WI38 (cell line): ENCODE data around the gene GPRC5D.

Source experiments
- H3K4me3 ChIP-seq: 2 replicates; pipeline ENCODE4 v1.5.1; 2011; ENCODE audit warnings: low read depth, mild to moderate bottlenecking, control low read depth, low read length
- CTCF ChIP-seq: IDR thresholded peaks from 2 replicates; pipeline ENCODE4 v1.5.1; 2012; ENCODE audit warnings: low read depth, mild to moderate bottlenecking, control low read depth, low read length

GPRC5D gene

GRCh38 chr12:12925388-12925787 is 26.6 kb downstream of the GPRC5D start:
- TF ChIP-seq CTCF: no peak
- H3K4me3 ChIP-seq: no peak overlapping the region

GRCh38 chr12:12924169-12924568 is 27.8 kb downstream of the GPRC5D start:
- TF ChIP-seq CTCF: no peak
- H3K4me3 ChIP-seq: no peak overlapping the region

- H3K4me3 ChIP-seq: no peak overlapping the region
- TF ChIP-seq CTCF: no peak
These were observed 29.0 kb downstream of the GPRC5D start for GRCh38 chr12:12922978-12923377.

GRCh38 chr12:12922191-12922616 is 29.8 kb downstream of the GPRC5D start:
- no peak overlapping the region for H3K4me3 ChIP-seq
- no peak for TF ChIP-seq CTCF

GRCh38 chr12:12919666-12920435 is 32.1 kb downstream of the GPRC5D start:
- no peak for TF ChIP-seq CTCF
- H3K4me3 ChIP-seq: no peak overlapping the region

GRCh38 chr12:12918781-12919389 is 33.1 kb downstream of the GPRC5D start:
- no peak for TF ChIP-seq CTCF
- no peak overlapping the region for H3K4me3 ChIP-seq

GRCh38 chr12:12917517-12917916 is 34.5 kb downstream of the GPRC5D start:
- TF ChIP-seq CTCF: no peak
- H3K4me3 ChIP-seq: no peak overlapping the region
